ENCODE data around the gene CHN2. TPM values are rescaled to one million over a fixed set of nuclear protein-coding genes. Genes with fewer than 3 reads are reported as not detected.

CHN2 gene
- total RNA-seq, 1 experiment from 2014 or later = not detected

DNA sequence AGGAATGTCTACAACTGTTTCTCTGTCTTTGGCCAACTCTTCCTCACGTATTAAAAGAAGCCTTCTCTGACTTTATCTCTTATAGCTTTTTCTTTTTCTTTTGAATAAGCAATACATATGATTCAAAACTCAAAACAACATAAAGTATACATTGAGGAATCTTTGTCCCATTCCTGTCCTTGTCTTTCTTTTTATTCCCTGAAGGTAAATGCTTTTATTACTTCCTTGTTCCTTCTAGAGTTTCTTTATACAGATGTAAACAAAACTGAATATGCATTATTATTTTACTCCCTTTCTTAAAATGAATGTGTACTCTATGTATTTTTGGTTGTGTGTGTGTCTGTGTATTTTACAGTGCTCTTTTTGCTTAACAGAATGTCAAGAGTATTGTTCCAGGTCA, 170.1 kb downstream of the CHN2 start:
- ChIA-PET CTCF (no interaction called here), POLR2A (ENCODE audit: unreplicated experiment) (no interaction called here)
- Histone ChIP-seq H3F3A (ENCODE audit: insufficient read depth, low read depth) (peaks cover 1% of the 10 kb centered on the region; the same call in 1 of the 2 replicates), H2AFZ (no peak overlapping the region), H3K79me2 (ENCODE audit: low read depth) (no peaks in the 10 kb centered on the region), H3K4me1 (replicated peaks; ENCODE audit: insufficient read depth) (peaks cover 14% of the 10 kb centered on the region), H3K9me2 (ENCODE audit: insufficient read depth) (no peaks in the 10 kb centered on the region), H4K20me1 (ENCODE audit: insufficient read depth) (no peaks in the 10 kb centered on the region), H3K4me2 (no peak overlapping the region), H3K36me3 (ENCODE audit: low read depth) (no peaks in the 10 kb centered on the region), H3K4me3 (no peak overlapping the region), H3K27ac (no peak overlapping the region), H3K9me3 (ENCODE audit: insufficient read depth, low read depth) (no peaks in the 10 kb centered on the region), H3K27me3 (ENCODE audit: insufficient read depth, low read depth) (no peaks in the 10 kb centered on the region)
- intact Hi-C loops (cut with micrococcal nuclease; ENCODE audit: unreplicated experiment) = no loop called here
- no TSS peak for BruUV-seq (replicated peaks)
- TF ChIP-seq EZH2 (IDR thresholded peaks at IDR 0.05; ENCODE audit: low read depth) (no peak), CTCF (conservative IDR thresholded peaks at IDR 0.05) (no peak)
- no peak for DNase-seq

- Histone ChIP-seq H3K4me3 (no peak overlapping the region), H2AFZ (no peak overlapping the region), H3K36me3 (ENCODE audit: low read depth) (no peaks in the 10 kb centered on the region), H3K9me2 (ENCODE audit: insufficient read depth) (no peaks in the 10 kb centered on the region), H3K27me3 (ENCODE audit: insufficient read depth, low read depth) (no peaks in the 10 kb centered on the region), H3K4me2 (no peak overlapping the region), H3K79me2 (ENCODE audit: low read depth) (no peaks in the 10 kb centered on the region), H3K4me1 (replicated peaks; ENCODE audit: insufficient read depth) (peaks cover 22% of the 10 kb centered on the region), H3K27ac (no peak overlapping the region), H3F3A (ENCODE audit: insufficient read depth, low read depth) (peaks cover 9% of the 10 kb centered on the region), H3K9me3 (ENCODE audit: insufficient read depth, low read depth) (no peaks in the 10 kb centered on the region), H4K20me1 (ENCODE audit: insufficient read depth) (no peaks in the 10 kb centered on the region)
- TF ChIP-seq CTCF (conservative IDR thresholded peaks at IDR 0.05) (no peak), EZH2 (IDR thresholded peaks at IDR 0.05; ENCODE audit: low read depth) (no peak)
- ChIA-PET POLR2A (ENCODE audit: unreplicated experiment) (no interaction called here), CTCF (no interaction called here)
- BruUV-seq (replicated peaks) = no TSS peak
- DNase-seq = no peak
- intact Hi-C loops (cut with micrococcal nuclease; ENCODE audit: unreplicated experiment) = no loop called here
Measured at GRCh38 chr7:29365423-29365822, 170.8 kb downstream of the CHN2 start.

DNA sequence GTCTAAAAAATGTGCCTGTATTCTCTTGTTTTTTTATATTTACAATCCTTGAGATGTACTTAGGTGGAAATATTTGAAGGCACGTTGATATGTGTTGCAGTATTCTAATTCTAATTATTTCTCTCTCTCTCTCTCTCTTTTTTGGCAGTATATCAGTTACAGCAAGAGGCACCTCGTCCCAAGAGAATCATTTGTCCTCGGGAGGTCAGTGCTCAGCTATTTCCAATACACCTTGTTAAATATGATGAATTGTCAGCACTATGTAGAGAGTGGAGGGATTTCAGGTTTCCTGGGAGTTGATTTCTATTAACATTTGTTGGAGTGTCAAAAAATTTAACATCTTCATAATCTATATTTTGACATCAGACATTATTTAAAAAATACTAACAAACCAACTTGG, 173.2 kb downstream of the CHN2 start:
- Histone ChIP-seq H3F3A (ENCODE audit: insufficient read depth, low read depth) (peaks cover 26% of the 10 kb centered on the region), H2AFZ (no peak overlapping the region), H3K9me2 (ENCODE audit: insufficient read depth) (0 out of 2 replicates have a peak, but pooled peaks cover 4% of the 10 kb centered on the region), H3K4me1 (replicated peaks; ENCODE audit: insufficient read depth) (peaks cover 42% of the 10 kb centered on the region), H3K36me3 (ENCODE audit: low read depth) (no peaks in the 10 kb centered on the region), H3K27me3 (ENCODE audit: insufficient read depth, low read depth) (no peaks in the 10 kb centered on the region), H3K27ac (no peak overlapping the region), H3K79me2 (ENCODE audit: low read depth) (no peaks in the 10 kb centered on the region), H3K4me2 (no peak overlapping the region), H4K20me1 (ENCODE audit: insufficient read depth) (no peaks in the 10 kb centered on the region), H3K9me3 (ENCODE audit: insufficient read depth, low read depth) (no peaks in the 10 kb centered on the region), H3K4me3 (no peak overlapping the region)
- DNase-seq = no peak
- TF ChIP-seq EZH2 (IDR thresholded peaks at IDR 0.05; ENCODE audit: low read depth) (no peak), CTCF (conservative IDR thresholded peaks at IDR 0.05) (no peak)
- intact Hi-C loops (cut with micrococcal nuclease; ENCODE audit: unreplicated experiment) = no loop called here
- POLR2A ChIA-PET (ENCODE audit: unreplicated experiment) = no interaction called here
- CTCF ChIA-PET = no interaction called here
- BruUV-seq (replicated peaks) = no TSS peak

All from PC-9 (cell line).